A673 (cell line): ENCODE results near the gene MOSPD2. TPM values are rescaled to one million over a fixed set of nuclear protein-coding genes. Genes with fewer than 3 reads are reported as not detected.

Experiments
- BruUV-seq: library from RNA; stranded (reverse); fragments of 400-500 nt; replicated peaks from 2 replicates; lab custom pipeline; 2021; lab: Mats Ljungman, UMichigan
- CTCF ChIA-PET: fragments of 300-600 bp; sonication (Branson Sonifier 250); formaldehyde crosslinking; loops from one replicate; lab custom pipeline; 2022; ENCODE audit warnings: antibody characterized with exemption; lab: Charles Lee
- POLR2A ChIA-PET: fragments of 300-600 bp; sonication (Branson Sonifier 250); formaldehyde crosslinking; loops from one replicate; lab custom pipeline; 2022; ENCODE audit warnings: antibody characterized with exemption; ENCODE audit not compliant: low non-redundant PET; lab: Charles Lee
- DNase-seq: peaks from one replicate; pipeline ENCODE4 v3.0.0-alpha.2; 2015; ENCODE audit warnings: low spot score
- H3K27ac ChIP-seq: fragments of 200-600 bp; sonication (generic); 2 replicates; pipeline ENCODE4 v1.5.1; 2016; ENCODE audit warnings: mixed run types, low read depth, mild to moderate bottlenecking, mixed read lengths, antibody characterized with exemption, low read length; ENCODE audit not compliant: poor library complexity, severe bottlenecking
- H3K27me3 ChIP-seq: fragments of 200-600 bp; sonication (generic); replicated peaks from 2 replicates; pipeline ENCODE4 v1.6.1; 2017; ENCODE audit warnings: mixed run types, low read depth, mild to moderate bottlenecking, mixed read lengths, antibody characterized with exemption, low read length; ENCODE audit not compliant: insufficient read depth, poor library complexity
- H3K36me3 ChIP-seq: fragments of 200-600 bp; sonication (generic); 2 replicates; pipeline ENCODE4 v1.6.1; 2016; ENCODE audit warnings: mixed run types, mild to moderate bottlenecking, mixed read lengths, antibody characterized with exemption, low read length; ENCODE audit not compliant: insufficient read depth, poor library complexity, severe bottlenecking
- H3K4me1 ChIP-seq: fragments of 200-600 bp; sonication (generic); 2 replicates; pipeline ENCODE4 v1.6.1; 2017; ENCODE audit warnings: mixed run types, mild to moderate bottlenecking, mixed read lengths, antibody characterized with exemption, low read length; ENCODE audit not compliant: insufficient read depth, poor library complexity, severe bottlenecking
- H3K4me3 ChIP-seq: fragments of 200-600 bp; sonication (generic); 2 replicates; pipeline ENCODE4 v1.5.1; 2016; ENCODE audit warnings: low read depth, mixed run types, mild to moderate bottlenecking, mixed read lengths, low read length; ENCODE audit not compliant: poor library complexity, severe bottlenecking
- H3K9me3 ChIP-seq: fragments of 200-600 bp; sonication (generic); 2 replicates; pipeline ENCODE4 v1.6.1; 2016; ENCODE audit warnings: mixed run types, low read depth, mild to moderate bottlenecking, mixed read lengths, antibody characterized with exemption, low read length; ENCODE audit not compliant: poor library complexity, severe bottlenecking
- EZH2 ChIP-seq: fragments of 200-600 bp; sonication (generic); IDR thresholded peaks from 2 replicates; pipeline ENCODE4 v1.6.1; 2017; ENCODE audit warnings: borderline replicate concordance, low read depth, mild to moderate bottlenecking, mixed read lengths, antibody characterized with exemption, low read length; ENCODE audit not compliant: poor library complexity, severe bottlenecking
- intact Hi-C: fragments of 100-400 bp; cut with micrococcal nuclease; formaldehyde crosslinking; loops from one replicate; pipeline ENCODE4 v1.10.0; 2022; ENCODE audit not compliant: unreplicated experiment
- total RNA-seq: library from RNA; stranded (reverse); gene quantifications from 2 replicates; pipeline ENCODE4 v1.2.3, GENCODE V29; 2021
- TF ChIP-seq, protein P1 (sequence below): fragments of 300-800, 200-600 bp; sonication (generic); conservative IDR thresholded peaks from 2 replicates; pipeline ENCODE4 v1.5.1; 2017; ENCODE audit warnings: low read depth, mild to moderate bottlenecking, antibody characterized with exemption, low read length, moderate library complexity, mixed read lengths

The MOSPD2 gene
- total RNA-seq, 1 experiment from 2014 or later: 11.5 TPM

DNA sequence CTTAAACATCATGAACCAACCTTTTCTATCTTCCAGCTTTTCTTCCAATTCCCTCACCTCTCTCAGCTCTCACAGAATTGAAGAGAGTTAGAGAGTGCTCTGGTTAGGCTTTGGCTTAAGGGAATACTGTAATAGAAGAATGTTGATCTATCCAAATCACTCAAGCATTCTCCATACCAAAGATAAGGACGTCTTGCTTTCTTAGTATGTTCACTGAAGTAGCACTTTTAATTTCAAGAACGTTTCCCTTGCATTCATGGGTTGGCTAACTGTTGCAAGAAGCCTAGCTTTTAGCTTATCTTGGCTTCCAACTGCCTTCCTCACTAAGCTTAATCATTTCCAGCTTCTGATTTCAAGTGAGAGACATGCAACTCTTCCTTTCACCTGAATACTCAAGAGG is 43.6 kb upstream of the MOSPD2 start:
- intact Hi-C loops: no loop called here
- H3K9me3 ChIP-seq: no peaks in the 10 kb centered on the region
- no peaks in the 10 kb centered on the region for H3K4me1 ChIP-seq
- no peaks in the 10 kb centered on the region for H3K27me3 ChIP-seq
- CTCF ChIA-PET: no interaction called here
- H3K4me3 ChIP-seq: no peak overlapping the region
- H3K27ac ChIP-seq: no peak overlapping the region
- TF ChIP-seq, protein P1, sequence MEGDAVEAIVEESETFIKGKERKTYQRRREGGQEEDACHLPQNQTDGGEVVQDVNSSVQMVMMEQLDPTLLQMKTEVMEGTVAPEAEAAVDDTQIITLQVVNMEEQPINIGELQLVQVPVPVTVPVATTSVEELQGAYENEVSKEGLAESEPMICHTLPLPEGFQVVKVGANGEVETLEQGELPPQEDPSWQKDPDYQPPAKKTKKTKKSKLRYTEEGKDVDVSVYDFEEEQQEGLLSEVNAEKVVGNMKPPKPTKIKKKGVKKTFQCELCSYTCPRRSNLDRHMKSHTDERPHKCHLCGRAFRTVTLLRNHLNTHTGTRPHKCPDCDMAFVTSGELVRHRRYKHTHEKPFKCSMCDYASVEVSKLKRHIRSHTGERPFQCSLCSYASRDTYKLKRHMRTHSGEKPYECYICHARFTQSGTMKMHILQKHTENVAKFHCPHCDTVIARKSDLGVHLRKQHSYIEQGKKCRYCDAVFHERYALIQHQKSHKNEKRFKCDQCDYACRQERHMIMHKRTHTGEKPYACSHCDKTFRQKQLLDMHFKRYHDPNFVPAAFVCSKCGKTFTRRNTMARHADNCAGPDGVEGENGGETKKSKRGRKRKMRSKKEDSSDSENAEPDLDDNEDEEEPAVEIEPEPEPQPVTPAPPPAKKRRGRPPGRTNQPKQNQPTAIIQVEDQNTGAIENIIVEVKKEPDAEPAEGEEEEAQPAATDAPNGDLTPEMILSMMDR: no peak
- no peak for TF ChIP-seq EZH2
- no peak for DNase-seq
- H3K36me3 ChIP-seq: no peaks in the 10 kb centered on the region
- POLR2A ChIA-PET: no interaction called here
- no TSS peak for BruUV-seq

DNA sequence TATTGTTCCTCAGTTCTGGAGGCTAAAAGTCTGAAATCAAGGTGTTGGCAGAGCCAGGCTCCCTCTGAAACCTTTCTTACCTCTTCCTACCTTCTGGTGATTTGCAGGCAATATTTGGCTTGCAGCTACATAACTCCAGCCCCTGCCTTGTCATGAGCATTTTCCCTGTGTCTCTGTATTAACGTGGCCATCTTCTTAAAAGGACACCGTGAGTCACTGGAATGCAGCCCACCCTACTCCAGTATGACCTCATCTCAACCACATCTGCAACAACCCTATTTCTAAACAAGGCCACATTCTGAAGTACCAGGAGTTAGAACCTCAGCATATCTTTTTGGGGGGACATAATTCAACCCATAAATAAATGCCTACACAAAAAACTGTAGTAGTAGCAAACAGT is 41.1 kb upstream of the MOSPD2 start:
- ChIA-PET CTCF (no interaction called here), POLR2A (no interaction called here)
- H3K4me3 ChIP-seq: no peak overlapping the region
- no peaks in the 10 kb centered on the region for H3K27me3 ChIP-seq
- intact Hi-C loops: no loop called here
- no peaks in the 10 kb centered on the region for H3K4me1 ChIP-seq
- H3K36me3 ChIP-seq: peaks cover 4% of the 10 kb centered on the region
- H3K9me3 ChIP-seq: no peaks in the 10 kb centered on the region
- BruUV-seq: no TSS peak
- DNase-seq: no peak
- TF ChIP-seq EZH2: no peak
- TF ChIP-seq, protein P1: no peak
- H3K27ac ChIP-seq: no peak overlapping the region

DNA sequence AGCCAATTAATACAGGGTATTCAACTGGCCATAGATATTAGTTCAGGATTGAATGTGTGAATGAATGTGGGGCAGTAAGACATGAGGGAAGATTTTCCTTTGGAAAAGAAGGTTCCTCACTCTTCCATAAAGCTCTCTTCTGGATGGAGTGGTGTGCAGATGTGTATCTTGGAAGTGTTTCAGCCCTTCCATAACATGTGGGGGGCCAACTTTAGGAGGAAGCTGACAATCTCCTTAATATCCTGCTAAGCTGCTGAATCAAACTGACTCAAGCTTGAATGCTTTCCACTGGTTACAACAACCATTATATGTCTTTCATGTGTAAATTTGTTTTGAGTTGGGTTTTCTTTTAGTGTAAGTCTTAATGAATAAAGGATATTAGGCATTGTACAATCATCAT is 40.6 kb upstream of the MOSPD2 start:
- intact Hi-C loops: no loop called here
- Histone ChIP-seq H3K4me3 (no peak overlapping the region), H3K27ac (no peak overlapping the region), H3K4me1 (no peaks in the 10 kb centered on the region), H3K36me3 (peaks cover 4% of the 10 kb centered on the region), H3K27me3 (no peaks in the 10 kb centered on the region), H3K9me3 (no peaks in the 10 kb centered on the region)
- no peak for DNase-seq
- ChIA-PET POLR2A (no interaction called here), CTCF (no interaction called here)
- no TSS peak for BruUV-seq
- TF ChIP-seq EZH2: no peak
- TF ChIP-seq, protein P1: no peak
